ENCODE measurements around the gene APEX1. TPM values are rescaled to one million over a fixed set of nuclear protein-coding genes. Genes with fewer than 3 reads are reported as not detected.
A peak's percentile ranks its signal among the peaks of the same experiment; 100 is the strongest.

The APEX1 gene
- total and polyA plus RNA-seq, 2 of the 8 experiments (the other 6 are each of a cell fraction or from before 2014, with no cell fraction given): 384 to 700 TPM

- H3K56ac ChIP-seq (replicated peaks; ENCODE audit: insufficient read length, low read depth, low read length): no peak overlapping the region
- H3K4me3 ChIP-seq (ENCODE audit: extremely low read depth in 1 of 4, insufficient read depth in 2 of 4, low read depth in 3 of 4, low read length in 4 of 4): peak overlapping the region; percentile 85 to 97 (median 90); a peak in 7 of 8 replicates
- no peaks in the 10 kb centered on the region; a peak in 1 of 7 replicates for H3K27me3 ChIP-seq (replicated peaks in 1 of 4; ENCODE audit: control insufficient read depth in 3 of 4, extremely low read depth in 1 of 4, insufficient read depth in 3 of 4, low read length in 3 of 4)
- H4K91ac ChIP-seq (replicated peaks; ENCODE audit: insufficient read length, low read length): no peak overlapping the region
- no peak overlapping the region for H3K14ac ChIP-seq (ENCODE audit: insufficient read length)
- no peaks in the 10 kb centered on the region for H3K9me3 ChIP-seq (ENCODE audit: insufficient read depth in 2 of 2, low read depth in 1 of 2, low read length in 1 of 2)
- H3K79me2 ChIP-seq (ENCODE audit: control insufficient read depth in 1 of 2, insufficient read depth in 2 of 2, low read length in 2 of 2): peaks cover 14 to 36% of the 10 kb centered on the region in 2 experiments; a peak in 3 of 4 replicates
- CTCF ChIA-PET (ENCODE audit: partially characterized antibody): interaction anchor here (1.3 kb wide), 1 partner anchor 145 kb away, joined by 3 read pairs; no protein-coding TSS in a partner anchor
- no peak overlapping the region for H2BK120ac ChIP-seq (replicated peaks; ENCODE audit: low read depth, low read length)
- POLR2A ChIA-PET (ENCODE audit: partially characterized antibody): interaction anchor here (0.7 to 6.7 kb wide), 24 partner anchors 11 to 686 kb away, joined by 3 to 88 read pairs (median 6); partner anchors contain the start of genes APEX1, KLHL33, OSGEP and PARP2
- peak overlapping the region; percentile 96; the same call in 1 of the 2 replicates for H4K8ac ChIP-seq (ENCODE audit: extremely low read depth, insufficient read depth, low read length)
- H2AK5ac ChIP-seq (ENCODE audit: low read depth, low read length): no peak overlapping the region
- H2BK12ac ChIP-seq (ENCODE audit: low read depth, low read length): no peak overlapping the region
- H3K4me1 ChIP-seq (replicated peaks in 1 of 4; ENCODE audit: control insufficient read depth in 3 of 4, insufficient read depth in 4 of 4, low read length in 3 of 4): peaks cover 0 to 5% (median 2%) of the 10 kb centered on the region in 4 experiments; a peak in 3 of 7 replicates
- H3K79me1 ChIP-seq (ENCODE audit: low read depth, low read length): peaks cover 12% of the 10 kb centered on the region; the same call in 1 of the 2 replicates
- no peak overlapping the region; the same call in 1 of the 2 replicates for H2AFZ ChIP-seq (ENCODE audit: low read length)
- H2BK15ac ChIP-seq (ENCODE audit: low read length): no peak overlapping the region
- no peak overlapping the region for H4K5ac ChIP-seq (ENCODE audit: insufficient read length, low read depth, low read length)
- H2BK5ac ChIP-seq (ENCODE audit: low read depth, low read length): no peak overlapping the region
- DNase-seq (ENCODE audit: low read depth in 1 of 2, low spot score in 2 of 2) (no peak), FAIRE-seq (no peak)
- no peak overlapping the region for H3K23ac ChIP-seq (ENCODE audit: insufficient read length)
- peak overlapping the region; percentile 92 to 100 for H3K4me2 ChIP-seq (ENCODE audit: insufficient read depth in 1 of 2, low read depth in 2 of 2, low read length in 2 of 2)
- H3K36me3 ChIP-seq (ENCODE audit: control insufficient read depth in 2 of 4, insufficient read depth in 4 of 4, low read length in 3 of 4): peaks cover 7 to 15% (median 14%) of the 10 kb centered on the region in 4 experiments; a peak in 7 of 8 replicates
- H3K9ac ChIP-seq (replicated peaks in 1 of 4; ENCODE audit: extremely low read depth in 1 of 4, low read depth in 3 of 4, low read length in 3 of 4): peak overlapping the region in 1 of 4 experiments; percentile 92; a peak in 2 of 7 replicates
- no peak overlapping the region for H2BK20ac ChIP-seq (ENCODE audit: low read length)
- H3K4ac ChIP-seq (replicated peaks; ENCODE audit: insufficient read length, low read depth, low read length): no peak overlapping the region
- WGBS, 2 experiments (ENCODE audit: extremely low coverage in 1 of 2, insufficient coverage in 1 of 2, insufficient read length in 1 of 2, insufficient replicate concordance in 2 of 2, low coverage in 1 of 2, low lambda C conversion rate in 2 of 2, missing lambda C conversion rate in 1 of 2): 37% methylated on average over 16 of the region's 16 CpGs; no CpG with 5 or more reads in 1 of the 2 experiments
- no peak overlapping the region for H3K18ac ChIP-seq (ENCODE audit: extremely low read depth, low read length)
- H3K27ac ChIP-seq (ENCODE audit: low read depth, low read length): no peak overlapping the region
- peaks cover 4 to 7% of the 10 kb centered on the region in 2 experiments for H4K20me1 ChIP-seq (replicated peaks in 1 of 2; ENCODE audit: control insufficient read depth in 1 of 2, insufficient read depth in 2 of 2, low read length in 2 of 2)
- peaks cover 10% of the 10 kb centered on the region for H3K23me2 ChIP-seq (ENCODE audit: low read depth, low read length)
- TF ChIP-seq SP4 (IDR thresholded peaks at IDR 0.05; ENCODE audit: low read length): no peak
- TF ChIP-seq FOSL1 (IDR thresholded peaks at IDR 0.05; ENCODE audit: insufficient read depth, low read depth, low read length): no peak
- no peak for TF ChIP-seq SIX5 (IDR thresholded peaks at IDR 0.05; ENCODE audit: low read depth, low read length)
- no peak for TF ChIP-seq EZH2 (IDR thresholded peaks at IDR 0.05; ENCODE audit: low read depth, low read length, severe bottlenecking)
- no peak for TF ChIP-seq ASH2L (IDR thresholded peaks at IDR 0.05; ENCODE audit: low read length)
- no peak for TF ChIP-seq ZNF274 (IDR thresholded peaks at IDR 0.05; ENCODE audit: borderline replicate concordance, extremely low read depth, low read length)
- TF ChIP-seq CBX5 (IDR thresholded peaks at IDR 0.05; ENCODE audit: low read depth, low read length): no peak
- no peak for TF ChIP-seq CBX8 (IDR thresholded peaks at IDR 0.05; ENCODE audit: borderline replicate concordance, low read depth, low read length)
- TF ChIP-seq CHD1 (IDR thresholded peaks at IDR 0.05; ENCODE audit: low read depth, low read length): no peak
- TF ChIP-seq SP1 (IDR thresholded peaks at IDR 0.05; ENCODE audit: low read depth, low read length): no peak
- no peak for TF ChIP-seq CTCF (IDR thresholded peaks at IDR 0.05; ENCODE audit: control extremely low read depth in 1 of 3, insufficient read depth in 1 of 3, low read depth in 1 of 3, low read length in 3 of 3)
These were observed 13.8 kb downstream of the APEX1 start for GRCh38 chr14:20468764-20469241.
